Measurements from ENCODE around the gene EBF4. TPM values are rescaled to one million over a fixed set of nuclear protein-coding genes. Genes with fewer than 3 reads are reported as not detected.

EBF4 gene
- total and polyA plus RNA-seq, 10 of the 15 experiments (the other 5 are each of a cell fraction or from before 2014, with no cell fraction given) = 0.13 TPM; not detected in 9

GRCh38 chr20:2753461-2754040, 61.0 kb downstream of the EBF4 start:
- ChIA-PET CTCF (interaction anchor here (0.9 to 2.3 kb wide), 4 partner anchors 9 to 247 kb away, joined by 3 to 8 read pairs (median 5); no protein-coding TSS in a partner anchor), POLR2A (no interaction called here), RAD21 (ENCODE audit: unreplicated experiment) (no interaction called here), SMC1A (ENCODE audit: uncharacterized antibody, unreplicated experiment) (interaction anchor here (0.7 kb wide), 1 partner anchor 10 kb away, joined by 3 read pairs; no protein-coding TSS in a partner anchor)
- DNase-seq (ENCODE audit: low read depth, low spot score) (no peak), FAIRE-seq (no peak), ATAC-seq (no peak)
- Histone ChIP-seq H3K27ac (ENCODE audit: control insufficient read depth, insufficient read depth) (no peak overlapping the region), H3K36me3 (ENCODE audit: control insufficient read depth in 2 of 2, insufficient read depth in 2 of 2, low read length in 1 of 2) (no peaks in the 10 kb centered on the region), H4K20me1 (ENCODE audit: control insufficient read depth, insufficient read depth) (no peaks in the 10 kb centered on the region), H3K4me2 (ENCODE audit: control insufficient read depth, insufficient read depth) (no peak overlapping the region), H3K9me3 (replicated peaks; ENCODE audit: control insufficient read depth, insufficient read depth, low read length) (no peaks in the 10 kb centered on the region; the same call in 2 of the 3 replicates), H3K4me1 (ENCODE audit: control insufficient read depth, insufficient read depth, low read length) (peaks cover 6% of the 10 kb centered on the region), H3K9ac (ENCODE audit: control insufficient read depth, insufficient read depth, low read length) (no peak overlapping the region), H2AFZ (ENCODE audit: control insufficient read depth, low read depth, low read length) (no peak overlapping the region), H3K4me3 (no peak overlapping the region), H3K27me3 (replicated peaks in 1 of 2; ENCODE audit: control insufficient read depth in 2 of 2, insufficient read depth in 2 of 2, low read length in 1 of 2) (peaks cover 9 to 12% of the 10 kb centered on the region in 2 experiments), H3K79me2 (ENCODE audit: control insufficient read depth, insufficient read depth, low read length) (no peaks in the 10 kb centered on the region)
- intact Hi-C loops (cut with micrococcal nuclease; ENCODE audit: unreplicated experiment) (loop anchor here (5.0 kb wide), 1 partner anchor 249 kb away; no protein-coding TSS in a partner anchor), in situ Hi-C loops (cut with MboI) (no loop called here)
- no peak for TF ChIP-seq CUX1 (IDR thresholded peaks at IDR 0.05; ENCODE audit: insufficient replicate concordance, low read depth, low read length)
- no peak for TF ChIP-seq JUNB (IDR thresholded peaks at IDR 0.05)
- no peak for TF ChIP-seq CHD4 (IDR thresholded peaks at IDR 0.05)
- no peak for TF ChIP-seq SP1 (IDR thresholded peaks at IDR 0.05; ENCODE audit: low read depth, low read length)
- no peak for TF ChIP-seq ZNF207 (IDR thresholded peaks at IDR 0.05; ENCODE audit: borderline replicate concordance)
- no peak for TF ChIP-seq ZNF24 (IDR thresholded peaks at IDR 0.05)
- TF ChIP-seq ATF3 (IDR thresholded peaks at IDR 0.05; ENCODE audit: borderline replicate concordance, extremely low read depth, low read depth, low read length) = no peak
- TF ChIP-seq SUPT20H (IDR thresholded peaks at IDR 0.05; ENCODE audit: borderline replicate concordance, control insufficient read depth, low read depth, low read length) = no peak
- TF ChIP-seq CHD1 (IDR thresholded peaks at IDR 0.05; ENCODE audit: low read depth, low read length) = no peak
- TF ChIP-seq POLR2A (IDR thresholded peaks at IDR 0.05; ENCODE audit: low read depth, low read length) = no peak
- BruUV-seq (replicated peaks) = no TSS peak
- WGBS (ENCODE audit: insufficient coverage, insufficient replicate concordance, low lambda C conversion rate, missing lambda C conversion rate) = 20% methylated on average over 6 of the region's 6 CpGs

Measured in GM12878 (cell line).